ENCODE measurements around the gene TCOF1. TPM values are rescaled to one million over a fixed set of nuclear protein-coding genes. Genes with fewer than 3 reads are reported as not detected.

Gene TCOF1
- total RNA-seq, 1 donor from 2014 or later = 19.3 TPM

- TF ChIP-seq CTCF (IDR thresholded peaks at IDR 0.05; ENCODE audit: borderline replicate concordance) = no peak
- Histone ChIP-seq H3K4me3 (peak overlapping the region; percentile 99), H3K4me1 (peaks cover 25% of the 10 kb centered on the region), H3K36me3 (peaks cover 10% of the 10 kb centered on the region), H3K9me3 (replicated peaks) (no peaks in the 10 kb centered on the region), H3K27ac (replicated peaks) (peak overlapping the region; percentile 73), H3K27me3 (ENCODE audit: low read depth) (no peaks in the 10 kb centered on the region)
- DNase-seq = no peak
- intact Hi-C loops (cut with micrococcal nuclease) = loop anchor here (10.0 kb wide), 1 partner anchor 202 kb away; the partner anchor contains the start of gene PDGFRB
Observed at GRCh38 chr5:150356575-150357294, 762 bp upstream of the TCOF1 start.

GRCh38 chr5:150358261-150359095 is 981 bp downstream of the TCOF1 start:
- intact Hi-C loops (cut with micrococcal nuclease) = loop anchor here (10.0 kb wide), 1 partner anchor 204 kb away; the partner anchor contains the start of gene PDGFRB
- Histone ChIP-seq H3K27me3 (ENCODE audit: low read depth) (no peaks in the 10 kb centered on the region), H3K4me3 (peak overlapping the region; percentile 99), H3K9me3 (replicated peaks) (no peaks in the 10 kb centered on the region), H3K27ac (replicated peaks) (peak overlapping the region; percentile 73), H3K4me1 (peaks cover 25% of the 10 kb centered on the region), H3K36me3 (peaks cover 28% of the 10 kb centered on the region)
- DNase-seq = no peak
- no peak for TF ChIP-seq CTCF (IDR thresholded peaks at IDR 0.05; ENCODE audit: borderline replicate concordance)

DNA sequence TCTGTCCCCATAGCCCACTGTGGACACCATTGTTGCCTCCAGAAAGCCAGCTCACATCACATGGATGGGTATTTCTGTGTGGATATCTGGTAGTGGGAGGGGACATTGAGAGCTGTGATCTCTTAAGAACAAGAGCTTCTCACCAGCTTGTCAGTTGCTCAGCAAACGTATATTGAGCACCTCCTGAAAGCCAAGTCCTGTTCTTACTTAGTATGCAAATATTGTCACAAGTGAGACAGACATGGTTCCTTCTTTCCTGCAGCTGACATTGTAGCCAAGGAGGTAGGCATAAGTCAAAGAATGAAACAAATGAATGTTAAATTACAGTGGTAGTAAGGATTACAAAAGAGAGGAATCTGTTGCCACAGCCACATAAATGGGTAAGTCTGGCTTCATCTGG is 3.8 kb downstream of the TCOF1 start:
- H3K4me1 ChIP-seq = peaks cover 25% of the 10 kb centered on the region
- no peaks in the 10 kb centered on the region for H3K27me3 ChIP-seq (ENCODE audit: low read depth)
- no peaks in the 10 kb centered on the region for H3K9me3 ChIP-seq (replicated peaks)
- no peak overlapping the region for H3K4me3 ChIP-seq
- peaks cover 56% of the 10 kb centered on the region for H3K36me3 ChIP-seq
- intact Hi-C loops (cut with micrococcal nuclease) = no loop called here
- no peak for DNase-seq
- no peak overlapping the region for H3K27ac ChIP-seq (replicated peaks)
- TF ChIP-seq CTCF (IDR thresholded peaks at IDR 0.05; ENCODE audit: borderline replicate concordance) = no peak

DNA sequence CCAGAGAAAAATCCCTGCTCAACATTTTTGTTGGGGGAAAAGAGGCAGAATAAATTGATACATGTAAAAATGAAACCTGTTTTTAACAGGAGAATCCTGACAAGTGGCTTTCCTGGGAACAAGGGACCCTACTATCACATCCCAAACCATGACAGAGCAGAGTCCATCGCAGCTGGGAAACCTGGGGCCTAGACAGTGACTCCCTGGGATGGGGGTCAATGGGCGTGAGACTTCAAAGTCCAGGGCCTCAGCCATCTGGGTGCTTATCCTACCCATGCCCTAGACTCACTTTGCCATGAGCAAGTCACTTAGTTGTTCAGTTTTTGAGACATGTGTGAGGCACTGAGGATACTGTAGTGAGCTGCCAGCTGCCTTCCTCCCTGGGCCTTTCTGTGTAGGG is 5.7 kb downstream of the TCOF1 start:
- intact Hi-C loops (cut with micrococcal nuclease) = no loop called here
- H3K27ac ChIP-seq (replicated peaks) = no peak overlapping the region
- H3K4me3 ChIP-seq = no peak overlapping the region
- DNase-seq = no peak
- H3K4me1 ChIP-seq = peaks cover 12% of the 10 kb centered on the region
- peaks cover 71% of the 10 kb centered on the region for H3K36me3 ChIP-seq
- no peak for TF ChIP-seq CTCF (IDR thresholded peaks at IDR 0.05; ENCODE audit: borderline replicate concordance)
- no peaks in the 10 kb centered on the region for H3K9me3 ChIP-seq (replicated peaks)
- no peaks in the 10 kb centered on the region for H3K27me3 ChIP-seq (ENCODE audit: low read depth)

- H3K27me3 ChIP-seq (ENCODE audit: low read depth) = no peaks in the 10 kb centered on the region
- TF ChIP-seq CTCF (IDR thresholded peaks at IDR 0.05; ENCODE audit: borderline replicate concordance) = no peak
Observed at GRCh38 chr5:150364004-150364403, 6.5 kb downstream of the TCOF1 start.

More at GRCh38 chr5:150364004-150364403, 6.5 kb downstream of the TCOF1 start:
- Histone ChIP-seq H3K27ac (replicated peaks) (no peak overlapping the region), H3K36me3 (peaks cover 79% of the 10 kb centered on the region), H3K4me3 (no peak overlapping the region), H3K4me1 (peaks cover 4% of the 10 kb centered on the region), H3K9me3 (replicated peaks) (no peaks in the 10 kb centered on the region)
- no peak for DNase-seq
- intact Hi-C loops (cut with micrococcal nuclease) = no loop called here

Measured in left ventricle myocardium inferior (tissue), 1 donor.